GM19463 (cell line): Measurements from ENCODE around the gene ZBTB5.
"Not testable (repeated sequence)": the region's sequence is repeated elsewhere in the genome, so short reads cannot be mapped to it uniquely, and the experiment has no call there.

Experiments used
- ATAC-seq: cut with Tn5 transposase; IDR thresholded peaks from one replicate; pipeline ENCODE4 v1.9.1; 2021; ENCODE audit warnings: mild to moderate bottlenecking, moderate library complexity; ENCODE audit not compliant: unreplicated experiment

ZBTB5 gene

DNA sequence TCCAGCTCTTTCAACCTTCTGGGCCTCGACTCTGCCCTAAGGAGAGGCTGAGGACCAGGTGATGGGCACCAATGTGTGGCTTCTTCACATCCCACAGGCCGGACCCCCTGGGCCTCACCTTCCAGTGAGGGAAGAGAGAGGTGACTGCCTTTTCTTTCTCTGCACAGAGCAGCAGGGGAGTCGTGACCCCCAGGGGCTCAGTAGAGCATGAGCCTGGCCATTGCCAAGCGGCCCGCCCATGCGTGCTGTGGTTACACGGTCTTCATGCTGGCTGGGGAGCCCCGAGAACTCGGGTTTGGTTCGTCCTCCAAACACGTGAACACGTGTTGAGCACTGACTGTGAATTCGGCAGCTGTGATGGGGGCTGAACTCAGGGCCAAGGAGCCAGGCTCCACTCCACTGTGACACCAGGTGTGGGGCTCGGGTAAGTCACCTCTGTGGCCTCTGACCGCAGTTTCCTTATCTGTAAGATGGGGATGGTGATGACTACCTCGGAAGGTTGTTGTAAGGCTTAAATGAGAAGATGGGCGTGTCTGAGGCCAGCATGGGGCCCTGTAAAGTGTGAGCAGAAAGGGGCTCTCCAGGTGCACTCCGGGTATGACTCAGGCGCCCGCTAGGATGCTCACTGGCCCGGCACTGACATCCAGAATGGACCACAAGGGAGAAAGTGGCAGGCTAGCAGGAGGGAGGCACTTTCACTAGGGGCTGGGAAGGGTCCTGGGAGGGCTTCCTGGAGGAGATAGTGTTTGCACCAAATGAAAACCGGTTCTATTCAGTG, 56.1 kb downstream of the ZBTB5 start:
- ATAC-seq: peak; percentile 80

GRCh38 chr9:37407468-37407867, 57.8 kb downstream of the ZBTB5 start:
- ATAC-seq: no peak

- no peak for ATAC-seq
Observed at GRCh38 chr9:37406603-37407401, 58.4 kb downstream of the ZBTB5 start.

DNA sequence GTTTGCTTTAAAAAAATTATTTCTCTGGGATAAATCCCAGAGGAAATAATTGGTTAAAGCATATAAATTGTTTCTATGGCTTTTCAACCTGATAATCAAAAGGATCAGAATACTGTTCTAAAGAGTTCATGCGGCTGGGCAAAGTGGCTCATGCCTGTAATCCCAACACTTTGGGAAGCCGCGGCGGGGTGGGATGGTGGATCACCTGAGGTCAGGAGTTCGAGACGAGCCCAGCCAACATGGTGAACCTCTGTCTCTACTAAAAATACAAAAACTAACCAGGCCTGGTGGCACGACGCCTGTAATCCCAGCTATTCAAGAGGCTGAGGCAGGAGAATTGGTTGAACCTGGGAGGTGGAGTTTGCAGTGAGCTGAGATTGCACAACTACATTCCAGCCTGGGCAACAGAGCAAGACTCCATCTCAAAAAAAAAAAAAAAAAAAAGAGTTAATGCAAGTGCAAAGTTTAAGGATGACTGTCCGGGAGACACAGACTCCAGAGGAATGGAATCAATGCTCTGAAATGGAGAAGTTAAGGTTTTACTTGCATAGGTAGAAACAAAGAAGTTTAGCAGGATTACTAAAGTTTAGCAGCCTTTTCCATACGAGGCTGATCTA, 59.4 kb downstream of the ZBTB5 start:
- no peak for ATAC-seq

- ATAC-seq: no peak
Observed at GRCh38 chr9:37405350-37405749, 59.9 kb downstream of the ZBTB5 start.

DNA sequence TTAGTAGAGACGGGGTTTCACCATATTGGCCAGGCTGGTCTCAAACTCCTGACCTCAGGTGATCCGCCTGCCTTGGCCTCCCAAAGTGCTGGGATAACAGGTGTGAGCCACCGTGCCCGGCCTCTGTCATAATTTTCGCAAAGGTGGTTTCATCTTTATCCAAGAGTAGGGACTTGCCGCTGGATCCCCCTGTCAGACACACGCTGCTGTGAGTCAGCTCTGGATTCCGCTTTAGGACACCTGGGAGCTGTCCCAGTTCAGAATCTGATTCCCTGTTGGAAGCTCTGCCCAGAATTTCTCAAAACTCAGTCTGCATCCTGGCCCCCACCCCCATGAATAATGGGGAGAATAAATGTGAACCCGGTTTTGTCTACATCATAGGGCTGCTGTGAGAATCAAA, 60.7 kb downstream of the ZBTB5 start:
- no peak for ATAC-seq

- ATAC-seq: no peak
Observed at GRCh38 chr9:37399336-37399735, 65.9 kb downstream of the ZBTB5 start.

- ATAC-seq: no peak
Observed at GRCh38 chr9:37398464-37399025, 66.7 kb downstream of the ZBTB5 start.

DNA sequence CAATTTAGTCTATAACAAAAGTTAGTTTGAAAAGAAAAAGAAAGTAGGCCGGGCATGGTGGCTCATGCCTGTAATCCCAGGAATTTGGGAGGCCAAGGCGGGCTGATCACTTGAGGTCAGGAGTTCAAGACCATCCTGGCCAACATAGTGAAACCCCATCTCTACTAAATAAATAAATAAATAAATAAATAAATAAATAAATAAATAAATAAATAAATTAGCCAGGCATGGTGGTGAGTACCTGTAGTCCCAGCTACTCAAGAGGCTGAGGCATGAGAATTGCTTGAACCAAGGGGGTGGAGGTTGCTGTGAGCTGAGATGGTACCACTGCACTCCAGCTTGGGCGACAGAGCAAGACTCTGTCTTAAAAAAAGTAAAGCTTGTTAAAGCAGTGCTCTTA, 67.3 kb downstream of the ZBTB5 start:
- ATAC-seq: not testable (repeated sequence)

- no peak for ATAC-seq
Observed at GRCh38 chr9:37395663-37396062, 69.6 kb downstream of the ZBTB5 start.

DNA sequence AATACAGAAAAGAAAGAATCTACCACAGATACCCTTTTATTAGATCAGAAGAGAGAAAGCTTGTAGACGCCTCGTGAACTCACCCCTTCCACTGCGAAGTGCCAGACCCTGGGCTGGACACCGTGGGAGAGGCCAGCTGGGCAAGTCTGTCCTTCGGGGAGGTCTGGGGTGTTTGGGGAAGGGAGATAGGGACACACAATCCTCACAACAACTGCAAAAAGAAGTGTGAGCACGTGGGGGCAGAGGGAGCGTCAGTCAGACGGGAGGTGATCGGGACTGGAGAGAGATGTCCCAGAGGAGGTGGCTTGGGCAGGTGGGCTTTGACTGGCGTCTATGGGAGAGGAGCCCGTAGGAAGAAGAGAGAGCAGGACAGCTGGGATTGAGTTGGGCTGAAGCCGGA, 70.0 kb downstream of the ZBTB5 start:
- ATAC-seq: no peak

DNA sequence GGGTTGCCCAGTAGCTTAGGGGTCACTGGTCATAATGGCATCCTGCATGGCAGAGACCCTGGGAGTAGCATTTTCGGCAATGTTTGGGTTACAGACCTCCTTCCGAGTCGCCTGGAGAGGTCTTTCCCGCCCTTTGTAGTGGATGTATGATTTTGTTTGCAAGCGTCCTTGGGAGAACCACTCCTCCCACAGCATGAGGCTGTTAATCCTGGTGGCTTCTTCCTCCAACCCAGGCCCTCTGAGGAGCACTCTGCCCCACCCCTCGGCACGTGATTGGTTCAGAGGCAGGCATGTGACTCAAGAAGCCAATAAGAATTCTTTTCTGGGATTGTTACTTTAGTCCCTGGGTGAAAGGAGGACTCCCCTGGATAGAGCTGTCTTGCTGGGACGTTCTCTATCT, 73.0 kb downstream of the ZBTB5 start:
- no peak for ATAC-seq

DNA sequence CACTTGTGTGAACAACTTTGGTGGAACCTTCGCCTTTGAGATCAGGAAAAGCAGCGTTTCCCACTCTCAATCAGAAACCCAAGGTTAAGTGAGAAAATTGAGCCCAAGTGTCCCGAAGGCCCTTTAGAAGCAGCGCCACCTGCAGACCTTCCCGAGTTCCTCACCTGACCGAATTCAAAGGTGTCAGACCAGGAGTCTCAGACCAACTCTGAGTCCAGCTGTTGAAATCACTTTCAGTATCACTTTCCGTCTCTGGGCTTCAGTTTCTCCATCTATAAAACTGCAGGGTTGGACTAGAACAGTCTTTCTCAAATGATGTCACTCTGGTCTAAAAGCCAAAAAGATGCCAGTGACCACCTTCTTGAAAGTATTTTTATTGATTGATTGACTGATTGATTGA, 74.5 kb downstream of the ZBTB5 start:
- peak; percentile 97 for ATAC-seq
